Prostate gland (tissue), 2 donors: ENCODE results near the gene ZBED6.

Source experiments
- CTCF ChIP-seq, 4 experiments: fragments of 200-600 bp in 2 of 4; fragments of 450-650 bp in 2 of 4; sonication (generic) in 2 of 4; IDR thresholded peaks; 1 replicate in 3 of 4; 2 replicates in 1 of 4; pipeline ENCODE4 v1.5.1; 2016 to 2019; ENCODE audit warnings: antibody characterized with exemption in 4 of 4, mild to moderate bottlenecking in 2 of 4, moderate library complexity in 2 of 4
- POLR2A ChIP-seq: fragments of 450-650 bp; IDR thresholded peaks from one replicate; pipeline ENCODE4 v1.6.1; 2016; ENCODE audit warnings: antibody characterized with exemption, mild to moderate bottlenecking

- TF ChIP-seq CTCF (IDR thresholded peaks at IDR 0.05): no peak
- TF ChIP-seq POLR2A: no peak
Measured at GRCh38 chr1:203791498-203791897, 3.9 kb upstream of the ZBED6 start.
